Gastrocnemius medialis (tissue), 4 donors: ENCODE data around the gene STAG1.

ENCODE experiments used
- CTCF ChIP-seq, 5 experiments: fragments of 450-650 bp in 3 of 5; fragments of 200-600 bp in 2 of 5; sonication (generic) in 2 of 5; IDR thresholded peaks in 4 of 5; conservative IDR thresholded peaks in 1 of 5; 1 replicate in 4 of 5; 2 replicates in 1 of 5; pipeline ENCODE4 v1.5.1; 2016 to 2019; ENCODE audit warnings: antibody characterized with exemption in 5 of 5, mild to moderate bottlenecking in 3 of 5, moderate library complexity in 3 of 5
- POLR2A ChIP-seq, 2 donors: fragments of 450-650 bp; IDR thresholded peaks; one replicate each; pipeline ENCODE4 v1.6.1; 2017; ENCODE audit warnings: antibody characterized with exemption in 2 of 2, mild to moderate bottlenecking in 2 of 2, moderate library complexity in 2 of 2

- TF ChIP-seq POLR2A (IDR thresholded peaks at IDR 0.05) (no peak), CTCF (IDR thresholded peaks at IDR 0.05 in 4 of 5, conservative IDR thresholded peaks at IDR 0.05 in 1 of 5) (no peak)
These were observed 28.6 kb upstream of the STAG1 start for GRCh38 chr3:136780741-136781140.
